Superior temporal gyrus (tissue), 1 donor: Measurements from ENCODE around the gene DMPK.

Experiments used
- DNase-seq: peaks from one replicate; pipeline ENCODE4 v3.0.0-alpha.2; 2016; ENCODE audit errors: extremely low spot score

The DMPK gene

DNA sequence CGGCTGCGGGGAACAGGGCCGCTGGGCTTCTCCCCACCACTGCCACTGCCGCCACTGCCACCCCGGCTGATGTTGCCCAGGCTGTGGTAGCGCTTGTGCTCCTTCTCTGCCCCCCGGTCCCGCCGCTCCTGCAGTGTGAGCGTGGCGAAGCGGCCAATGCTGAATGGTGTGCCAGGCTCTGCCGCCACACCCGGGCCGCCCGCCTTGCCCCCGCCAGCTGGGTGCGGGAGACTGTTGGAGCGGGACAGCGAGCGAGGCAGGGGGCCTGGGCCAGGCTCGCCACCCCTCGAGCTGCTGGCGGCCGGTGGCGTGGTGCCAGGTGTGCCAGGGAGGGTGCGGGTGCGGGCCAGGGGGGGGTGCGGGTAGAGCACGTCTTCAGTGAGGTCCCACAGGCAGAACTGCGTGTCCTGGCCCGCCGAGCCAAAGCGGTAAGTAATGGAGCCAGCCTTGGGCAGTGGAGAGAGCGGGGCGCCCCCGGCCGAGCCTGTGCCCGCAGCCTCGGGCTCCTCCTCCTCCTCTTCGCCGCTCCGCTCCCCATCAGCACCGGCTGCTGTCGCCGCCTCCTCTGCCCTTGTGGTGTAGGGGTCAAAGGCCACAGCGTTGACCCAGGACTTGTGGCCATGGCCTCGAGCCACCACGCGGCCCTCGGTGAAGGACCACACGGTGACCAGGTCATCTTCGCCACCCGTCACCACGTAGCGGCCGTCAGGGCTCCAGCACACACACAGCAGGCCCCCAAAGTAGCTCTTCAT is 3.7 kb upstream of the DMPK start:
- no peak for DNase-seq

DNA sequence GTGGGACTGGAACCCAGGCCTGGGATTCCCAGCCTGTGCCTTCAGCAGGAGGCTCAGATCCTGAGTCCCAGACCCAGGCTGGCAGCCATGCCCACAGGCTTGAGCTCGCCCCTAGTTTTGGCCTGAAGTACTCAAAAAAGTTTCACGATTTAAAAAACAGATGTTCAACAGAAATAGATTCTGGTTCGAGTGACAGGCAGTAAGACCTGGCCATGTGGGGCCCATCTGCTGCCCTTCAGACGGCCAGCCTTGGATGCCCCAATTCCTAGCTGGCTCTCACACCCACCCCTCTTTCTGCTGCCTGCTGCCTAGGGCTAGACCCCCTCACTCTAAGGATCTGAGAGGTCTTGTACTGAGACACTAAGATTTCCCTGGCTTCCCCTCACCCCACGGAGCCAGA is 2.8 kb upstream of the DMPK start:
- DNase-seq = no peak

DNA sequence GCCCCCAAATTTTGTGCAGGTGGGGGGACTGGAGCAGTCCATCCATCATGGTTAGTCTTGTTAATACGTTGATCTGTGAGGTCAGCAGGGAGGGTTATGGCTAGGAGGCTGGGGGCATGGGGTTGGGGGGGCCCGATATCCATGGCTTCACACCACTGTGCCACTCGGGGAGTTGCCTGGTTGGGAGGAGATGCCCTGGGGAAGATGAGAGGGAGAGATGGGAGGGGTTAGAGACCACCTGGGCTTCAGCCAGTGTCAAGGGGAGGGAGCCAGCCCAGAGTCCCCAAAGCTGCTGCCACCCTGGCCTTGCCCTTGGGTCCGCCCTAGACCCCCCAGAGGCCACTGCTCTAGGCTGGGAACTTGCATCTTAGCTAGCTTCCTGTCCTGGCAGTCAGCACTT is 1.8 kb upstream of the DMPK start:
- no peak for DNase-seq

- no peak for DNase-seq
Observed at GRCh38 chr19:45782820-45783785, 813 bp upstream of the DMPK start.

GRCh38 chr19:45781214-45782161 is 802 bp downstream of the DMPK start:
- DNase-seq = no peak

- no peak for DNase-seq
Observed at GRCh38 chr19:45780448-45781213, 1.7 kb downstream of the DMPK start.

GRCh38 chr19:45780146-45780447 is 2.2 kb downstream of the DMPK start:
- DNase-seq = no peak

- DNase-seq = no peak
Observed at GRCh38 chr19:45779231-45780145, 2.8 kb downstream of the DMPK start.

DNA sequence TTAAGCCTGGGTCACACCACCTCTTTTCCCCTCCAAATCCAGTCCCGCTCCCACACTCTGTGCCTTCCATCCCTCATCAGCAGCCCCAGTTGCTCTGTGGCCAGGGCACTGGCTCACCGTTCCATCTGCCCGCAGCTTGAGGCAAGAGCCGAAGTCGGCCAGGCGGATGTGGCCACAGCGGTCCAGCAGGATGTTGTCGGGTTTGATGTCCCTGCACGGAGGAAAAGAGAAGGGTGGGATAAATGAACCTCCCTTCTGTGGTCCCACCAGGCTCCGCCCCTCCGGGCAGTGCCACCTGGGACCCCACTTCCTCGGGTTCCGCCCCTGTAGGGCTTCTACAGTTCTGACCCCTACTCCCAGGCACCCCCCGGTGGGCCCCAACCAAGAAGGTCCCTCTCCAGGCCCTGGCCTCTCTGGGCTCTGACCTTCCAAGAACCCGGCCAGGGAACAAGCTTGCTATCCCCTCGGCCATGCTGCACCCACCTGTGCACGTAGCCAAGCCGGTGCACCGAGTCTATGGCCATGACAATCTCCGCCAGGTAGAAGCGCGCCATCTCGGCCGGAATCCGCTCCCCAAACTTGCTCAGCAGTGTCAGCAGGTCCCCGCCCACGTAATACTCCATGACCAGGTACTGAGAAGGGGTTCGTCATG is 4.2 kb downstream of the DMPK start:
- DNase-seq = no peak

DNA sequence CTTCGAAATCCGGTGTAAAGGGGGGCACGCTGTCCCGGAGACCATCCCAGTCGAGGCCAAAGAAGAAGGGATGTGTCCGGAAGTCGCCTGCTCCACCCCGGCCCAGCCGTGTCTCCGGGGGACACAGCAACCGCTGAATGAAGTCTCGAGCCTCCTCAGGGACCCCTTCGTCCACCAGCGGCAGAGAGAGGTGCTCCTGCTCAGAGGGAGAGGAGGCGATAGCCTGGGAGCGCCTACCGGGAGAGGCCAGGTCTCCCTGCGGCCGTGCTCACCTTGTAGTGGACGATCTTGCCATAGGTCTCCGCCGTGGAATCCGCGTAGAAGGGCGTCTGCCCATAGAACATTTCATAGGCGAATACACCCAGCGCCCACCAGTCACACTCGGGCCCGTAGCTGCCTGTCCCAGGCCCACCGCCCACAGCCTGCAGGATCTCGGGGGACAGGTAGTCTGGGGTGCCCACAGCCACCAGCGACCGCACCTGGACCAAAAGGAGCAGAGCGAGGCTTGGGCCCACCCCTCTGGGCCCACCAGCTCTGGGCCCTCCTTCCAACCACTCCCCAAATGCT is 4.8 kb downstream of the DMPK start:
- DNase-seq = no peak

GRCh38 chr19:45774765-45775164 is 7.5 kb downstream of the DMPK start:
- DNase-seq = no peak

DNA sequence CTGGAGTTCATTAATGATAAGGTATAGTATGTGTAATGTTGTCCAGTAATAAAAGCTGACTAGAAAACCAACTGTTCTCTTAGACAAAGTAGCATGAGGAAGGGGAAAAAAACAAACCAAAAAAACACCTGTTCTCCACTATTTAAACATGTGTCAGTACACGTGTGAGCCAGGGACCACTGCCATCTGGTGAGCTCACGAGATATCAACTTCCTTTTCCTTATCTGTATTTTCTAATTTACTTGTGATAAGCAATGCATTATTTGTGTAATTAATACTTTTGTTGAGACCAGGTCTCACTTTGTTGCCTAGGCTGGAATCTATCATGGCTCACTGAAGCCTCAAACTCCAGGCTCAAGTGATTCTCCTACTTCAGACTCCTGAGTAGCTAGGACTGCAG is 8.9 kb downstream of the DMPK start:
- no peak for DNase-seq

DNA sequence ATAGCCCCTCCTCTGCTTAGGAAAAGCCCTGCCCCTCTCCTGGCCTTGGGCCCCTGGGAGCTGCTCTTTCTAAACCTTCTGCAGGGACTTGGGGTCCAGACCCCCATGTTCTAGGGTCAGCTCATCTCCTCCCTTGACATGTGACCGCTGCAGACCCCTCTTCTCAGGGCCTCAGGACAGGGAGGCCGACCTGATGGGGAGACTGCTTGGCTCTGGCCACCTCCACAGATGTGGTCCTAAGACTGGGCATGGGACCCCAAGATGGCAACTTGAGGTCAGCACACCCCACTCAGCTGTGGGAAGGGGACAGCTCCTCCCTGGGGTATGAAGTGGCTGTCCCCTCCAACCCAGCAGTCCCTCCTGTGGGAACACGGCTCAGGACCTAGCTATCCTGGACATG is 9.4 kb downstream of the DMPK start:
- DNase-seq = no peak

DNA sequence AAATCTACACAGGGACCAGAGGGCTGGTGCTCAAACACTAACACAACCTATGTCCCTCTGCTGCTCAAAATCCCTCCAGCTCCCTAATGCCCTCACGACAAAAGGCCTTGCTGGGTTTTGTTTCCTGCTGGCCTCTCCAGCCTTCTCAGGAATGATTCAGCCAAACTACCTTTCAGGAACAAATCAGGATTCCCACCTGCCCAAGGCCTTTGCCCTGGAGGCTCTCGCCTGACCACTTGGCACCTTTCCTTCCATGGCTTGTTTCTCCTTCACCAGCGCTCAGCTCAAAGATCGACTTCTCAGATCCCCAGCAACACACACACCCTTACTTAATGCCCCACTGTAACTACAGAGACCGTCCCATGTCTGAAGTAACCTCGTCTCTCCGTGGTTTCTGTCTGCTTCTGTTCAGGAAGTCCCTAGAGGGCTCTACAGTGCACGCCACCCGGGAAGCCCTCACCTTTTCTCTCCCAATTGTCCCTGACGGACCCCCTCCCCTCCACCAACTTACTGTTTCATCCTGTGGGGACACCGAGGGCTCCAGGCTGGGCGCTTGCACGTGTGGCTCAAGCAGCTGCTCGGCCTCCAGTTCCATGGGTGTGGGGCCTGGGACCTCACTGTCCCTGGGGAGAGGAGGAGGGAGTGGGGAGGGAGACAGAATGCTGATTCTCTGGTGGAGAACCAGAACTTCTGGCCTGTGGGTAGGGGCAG is 10.0 kb downstream of the DMPK start:
- no peak for DNase-seq

GRCh38 chr19:45771311-45771933 is 10.9 kb downstream of the DMPK start:
- DNase-seq = no peak

DNA sequence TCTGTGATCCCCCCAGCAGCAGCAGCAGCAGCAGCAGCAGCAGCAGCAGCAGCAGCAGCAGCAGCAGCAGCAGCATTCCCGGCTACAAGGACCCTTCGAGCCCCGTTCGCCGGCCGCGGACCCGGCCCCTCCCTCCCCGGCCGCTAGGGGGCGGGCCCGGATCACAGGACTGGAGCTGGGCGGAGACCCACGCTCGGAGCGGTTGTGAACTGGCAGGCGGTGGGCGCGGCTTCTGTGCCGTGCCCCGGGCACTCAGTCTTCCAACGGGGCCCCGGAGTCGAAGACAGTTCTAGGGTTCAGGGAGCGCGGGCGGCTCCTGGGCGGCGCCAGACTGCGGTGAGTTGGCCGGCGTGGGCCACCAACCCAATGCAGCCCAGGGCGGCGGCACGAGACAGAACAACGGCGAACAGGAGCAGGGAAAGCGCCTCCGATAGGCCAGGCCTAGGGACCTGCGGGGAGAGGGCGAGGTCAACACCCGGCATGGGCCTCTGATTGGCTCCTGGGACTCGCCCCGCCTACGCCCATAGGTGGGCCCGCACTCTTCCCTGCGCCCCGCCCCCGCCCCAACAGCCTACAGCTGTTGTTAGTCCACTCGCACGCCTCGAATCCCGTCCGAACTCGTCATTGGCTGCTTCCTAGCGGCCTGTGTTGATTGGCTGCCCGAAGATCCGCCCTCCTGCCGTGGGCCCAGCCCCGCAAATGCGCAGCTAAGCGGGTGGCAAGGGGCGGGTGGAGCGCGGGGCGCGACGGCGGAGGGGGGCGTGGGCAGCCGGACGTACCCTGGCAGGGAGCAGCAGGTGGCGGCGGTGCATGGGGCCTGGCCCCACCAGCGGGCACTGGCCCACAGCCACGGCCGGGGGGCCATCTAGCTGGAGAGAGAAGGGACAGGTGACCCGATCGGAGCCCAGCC is 11.8 kb downstream of the DMPK start:
- DNase-seq = peak; percentile 91

- DNase-seq = peak; percentile 67
Observed at GRCh38 chr19:45769821-45770191, 12.5 kb downstream of the DMPK start.
